Muscle of arm (tissue), 12 donors: ENCODE measurements around the gene VAV1. TPM values are rescaled to one million over a fixed set of nuclear protein-coding genes. Genes with fewer than 3 reads are reported as not detected.

Experiments used
- DNase-seq: peaks from one replicate; pipeline ENCODE4 v3.0.0-alpha.2; 2013
- polyA plus RNA-seq, 12 donors: library from polyadenylated mRNA; unstranded; fragments of 120-200 nt; gene quantifications; one replicate each; pipeline ENCODE4 v1.2.1, GENCODE V29; 2013; ENCODE audit not compliant: insufficient read length in 12 of 12

Gene VAV1
- polyA plus RNA-seq, 12 donors, result 1.1 to 5.1 (median 2.0) TPM; not detected in 2

DNA sequence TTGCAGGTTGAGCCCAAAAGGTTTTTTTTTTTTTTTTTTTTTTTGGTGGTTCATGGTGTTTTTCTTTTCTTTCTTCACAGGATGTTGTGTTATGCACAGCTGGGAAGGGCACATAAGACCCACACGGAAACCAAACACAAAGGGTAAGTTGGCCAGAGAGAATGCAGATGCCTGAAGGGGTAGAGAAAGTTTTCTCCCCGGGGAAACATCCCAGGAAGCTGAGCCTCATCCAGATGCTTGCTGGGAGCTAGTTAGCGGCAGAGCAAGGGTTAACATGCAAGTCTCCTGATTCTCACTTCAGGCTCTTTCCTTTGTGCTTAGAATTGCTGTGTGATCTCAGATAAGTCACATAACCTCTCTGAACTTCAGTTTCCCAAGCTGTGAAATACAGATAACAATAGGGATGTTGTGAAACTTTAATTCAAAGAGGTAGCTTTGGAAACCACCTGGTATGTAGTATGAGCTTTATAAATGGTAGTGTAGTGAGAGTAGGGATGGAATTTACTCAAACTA, 117.9 kb downstream of the VAV1 start:
- DNase-seq, result no peak

DNA sequence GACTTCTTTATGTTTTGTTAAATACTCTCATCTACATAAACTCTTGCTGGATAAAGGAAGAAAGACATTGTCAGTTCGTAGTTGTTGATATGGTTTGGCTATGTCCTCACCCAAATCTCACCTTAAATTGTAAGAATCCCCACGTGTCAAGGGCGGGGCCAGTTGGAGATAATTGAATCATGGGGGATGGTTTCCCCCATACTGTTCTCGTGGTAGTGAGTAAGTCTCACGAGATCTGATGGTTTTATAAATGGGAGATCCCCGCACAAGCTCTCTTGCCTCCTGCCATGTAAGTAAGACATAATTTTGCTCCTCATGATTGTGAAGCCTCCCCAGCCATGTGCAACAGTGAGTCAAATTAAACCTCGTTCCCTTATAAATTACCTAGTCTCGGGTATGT, 118.4 kb downstream of the VAV1 start:
- no peak for DNase-seq

DNA sequence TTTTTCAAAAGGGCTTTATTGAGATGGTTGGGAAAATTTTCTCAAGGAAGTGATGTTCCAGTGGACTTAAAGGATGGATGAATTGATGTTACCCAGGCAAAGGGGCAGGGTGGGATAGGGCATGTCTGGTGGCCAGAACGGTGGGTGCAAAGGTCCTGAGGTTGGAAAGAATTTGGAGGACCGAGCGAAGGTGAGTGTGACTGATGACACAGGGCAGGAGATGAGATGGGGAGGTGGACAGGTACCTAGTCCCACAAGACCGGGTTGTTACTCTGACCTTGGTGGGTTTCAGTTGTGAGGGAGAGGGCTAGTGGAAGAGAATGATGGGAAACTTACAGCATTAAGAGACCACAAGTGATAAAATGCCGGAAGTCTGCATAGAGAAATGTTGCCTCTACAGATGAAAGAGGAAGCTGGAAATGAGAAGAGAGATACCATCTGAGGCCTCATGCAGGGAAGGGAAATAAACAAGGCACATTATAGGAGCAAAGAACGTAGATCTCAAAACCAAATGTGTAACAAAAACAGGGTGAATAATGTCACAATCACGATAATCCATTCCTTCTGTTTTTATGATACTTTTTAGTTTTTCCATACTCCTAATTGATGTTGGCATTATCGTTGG, 119.4 kb downstream of the VAV1 start:
- no peak for DNase-seq

DNA sequence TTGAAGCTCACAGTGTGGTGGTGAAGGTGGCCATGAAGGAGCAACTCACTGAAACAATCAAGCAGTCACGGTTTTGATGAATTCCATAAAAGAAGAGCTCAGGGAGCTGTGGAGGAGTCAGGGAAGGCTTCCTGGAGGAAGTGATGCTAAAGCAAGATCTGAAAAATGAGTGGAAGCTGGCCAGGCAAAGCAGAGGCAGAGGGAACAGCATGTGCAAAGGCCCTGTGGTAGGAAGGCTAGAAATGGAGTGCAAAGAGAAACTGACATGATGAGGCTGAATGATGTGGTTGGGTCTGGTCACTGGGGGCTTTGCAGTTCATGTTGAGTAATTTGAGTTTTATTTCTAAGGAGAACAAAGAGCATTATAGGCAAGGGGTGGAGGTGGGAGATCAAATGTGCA, 121.8 kb downstream of the VAV1 start:
- DNase-seq, result no peak

DNA sequence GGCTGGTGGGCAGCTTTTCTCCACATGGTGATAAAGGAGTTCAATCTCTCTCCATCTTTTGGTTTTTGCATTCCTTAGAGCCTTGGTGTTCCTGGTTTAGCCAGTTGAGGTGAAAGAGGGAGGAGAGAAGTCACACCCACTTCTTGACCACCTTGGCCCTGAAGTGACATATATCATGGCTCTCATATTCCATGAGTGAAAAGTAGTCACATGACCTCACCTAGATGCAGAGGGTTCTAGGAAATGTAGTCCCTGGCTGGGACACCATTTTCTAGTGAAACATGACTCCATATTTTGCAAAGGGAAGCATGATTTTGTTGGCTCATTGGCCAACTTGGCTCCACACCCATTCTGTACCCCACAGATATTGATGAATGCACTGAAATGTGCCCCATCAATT, 130.9 kb downstream of the VAV1 start:
- no peak for DNase-seq

DNA sequence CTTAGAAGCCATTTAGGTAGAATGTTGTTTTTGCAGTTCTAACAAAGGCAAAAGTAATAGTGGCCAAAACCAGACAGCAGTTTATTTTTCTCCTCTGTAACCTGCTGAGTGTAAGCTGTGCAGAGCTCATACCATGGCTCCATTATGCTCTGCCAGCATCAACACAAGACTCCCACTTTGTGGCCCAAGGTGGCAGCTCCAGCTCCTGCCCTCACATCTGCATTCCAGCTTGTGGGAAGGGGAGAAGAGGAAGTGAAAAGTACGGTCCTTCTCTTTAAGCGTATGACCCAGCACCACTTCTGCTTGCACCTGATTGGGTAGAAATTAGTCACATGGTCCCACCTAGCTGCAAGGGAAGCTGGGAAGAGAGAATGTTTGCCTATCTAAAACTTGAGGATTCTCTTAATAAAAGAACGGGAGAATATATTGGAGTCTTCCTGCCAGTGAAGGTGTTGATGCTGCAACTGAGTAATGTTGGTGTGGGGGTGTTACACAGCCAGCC, 134.1 kb downstream of the VAV1 start:
- DNase-seq, result no peak

Other genes starting within 250 kb of the VAV1 start
- 1 to 10 TPM in 5 of 12 donors, under 1 TPM in 5, not detected in 2; 0.22 to 2.0 (median 1.0) TPM for gene TNFSF9, start 241.7 kb upstream of the VAV1 start, polyA plus RNA-seq
- 1 to 10 TPM in 4 of 12 donors, under 1 TPM in 5, not detected in 3; 0.34 to 2.1 (median 0.85) TPM for gene CD70, start 181.6 kb upstream of the VAV1 start, polyA plus RNA-seq
- under 1 TPM in 8 of 12 donors, not detected in 4; 0.05 to 0.66 (median 0.08) TPM for gene TNFSF14, start 102.5 kb upstream of the VAV1 start, polyA plus RNA-seq
- gene C3, start 52.1 kb upstream of the VAV1 start, polyA plus RNA-seq, result 100 to 1,000 TPM in 1 of 12 donors, 10 to 100 TPM in 3, 1 to 10 TPM in 7, not detected in 1; 1.5 to 114 (median 5.4) TPM
- 10 to 100 TPM in 11 of 12 donors, not detected in 1; 20.9 to 54.1 (median 30.4) TPM for gene GPR108, start 35.1 kb upstream of the VAV1 start, polyA plus RNA-seq
- gene TRIP10, start 33.0 kb upstream of the VAV1 start, polyA plus RNA-seq, result 10 to 100 TPM in 11 of 12 donors, not detected in 1; 39.5 to 83.4 (median 57.9) TPM
- gene SH2D3A, start 5.3 kb upstream of the VAV1 start, polyA plus RNA-seq, result 1 to 10 TPM in 7 of 12 donors, under 1 TPM in 4, not detected in 1; 0.39 to 9.3 (median 1.1) TPM
- under 1 TPM in 10 of 12 donors, not detected in 2; 0.07 to 0.41 (median 0.11) TPM for gene ADGRE1, start 114.9 kb downstream of the VAV1 start, polyA plus RNA-seq
- gene MBD3L2B, start 248.7 kb downstream of the VAV1 start, polyA plus RNA-seq, result not detected